HG02610 (cell line): ENCODE measurements around the gene NUP107.

Source experiments
- ATAC-seq: cut with Tn5 transposase; IDR thresholded peaks from one replicate; pipeline ENCODE4 v1.9.1; 2021; ENCODE audit warnings: mild to moderate bottlenecking, moderate library complexity; ENCODE audit not compliant: unreplicated experiment

The NUP107 gene

GRCh38 chr12:68733661-68734071 is 46.9 kb downstream of the NUP107 start:
- no peak for ATAC-seq

GRCh38 chr12:68739891-68740290 is 53.1 kb downstream of the NUP107 start:
- no peak for ATAC-seq

DNA sequence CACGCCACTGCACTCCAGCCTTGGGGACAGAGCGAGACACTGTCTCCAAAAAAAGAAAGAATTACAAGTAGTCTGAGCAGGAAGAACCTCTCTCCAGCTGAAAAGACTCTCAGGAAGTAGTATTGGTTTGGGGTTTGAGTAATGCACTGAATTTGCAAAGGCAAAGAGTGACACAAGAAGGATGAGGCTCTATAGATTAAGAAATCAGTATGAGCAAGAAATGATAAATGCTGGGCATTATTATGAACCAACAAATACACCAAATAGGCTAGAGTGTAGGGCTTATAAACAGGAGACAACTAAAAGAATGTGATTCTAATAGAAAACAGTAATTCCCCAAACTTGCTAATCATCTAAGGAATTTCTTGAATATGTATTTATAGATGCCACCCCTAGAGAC is 56.6 kb downstream of the NUP107 start:
- no peak for ATAC-seq

GRCh38 chr12:68745376-68745903 is 58.7 kb downstream of the NUP107 start:
- no peak for ATAC-seq

DNA sequence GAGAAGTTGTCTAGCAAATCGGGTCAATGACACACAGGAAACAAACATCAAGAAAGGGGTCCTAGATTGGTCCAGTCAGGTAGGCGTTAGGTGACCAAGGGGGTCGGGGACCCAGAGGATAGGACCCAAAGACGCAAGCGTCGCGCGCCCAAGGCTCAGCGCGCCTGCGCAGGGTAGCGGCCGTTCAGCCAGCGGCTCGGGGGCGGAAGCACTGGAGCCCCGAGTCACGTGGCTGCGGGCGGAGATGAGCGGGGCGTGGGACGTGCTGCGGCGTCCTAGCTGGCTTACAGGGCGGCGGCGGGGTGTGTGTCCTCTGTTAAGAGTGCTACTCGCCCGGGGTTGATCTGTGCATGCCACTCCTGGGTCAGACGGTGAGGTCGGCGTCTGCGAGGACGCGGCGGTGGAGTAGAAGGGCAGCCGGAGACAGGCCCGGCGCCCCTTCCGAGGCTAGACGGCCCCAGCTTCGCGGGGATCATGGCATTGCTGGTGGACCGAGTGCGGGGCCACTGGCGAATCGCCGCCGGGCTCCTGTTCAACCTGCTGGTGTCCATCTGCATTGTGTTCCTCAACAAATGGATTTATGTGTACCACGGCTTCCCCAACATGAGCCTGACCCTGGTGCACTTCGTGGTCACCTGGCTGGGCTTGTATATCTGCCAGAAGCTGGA is 59.3 kb downstream of the NUP107 start, which contains the start of gene SLC35E3:
SLC35E3 (plus strand) TSS at position 273 of the 668 bp plus-strand sequence; CDS start at position 475, 202 bp downstream.
- ATAC-seq: peak; percentile 96

- ATAC-seq: peak; percentile 37
Observed at GRCh38 chr12:68746572-68747180, 59.9 kb downstream of the NUP107 start.

DNA sequence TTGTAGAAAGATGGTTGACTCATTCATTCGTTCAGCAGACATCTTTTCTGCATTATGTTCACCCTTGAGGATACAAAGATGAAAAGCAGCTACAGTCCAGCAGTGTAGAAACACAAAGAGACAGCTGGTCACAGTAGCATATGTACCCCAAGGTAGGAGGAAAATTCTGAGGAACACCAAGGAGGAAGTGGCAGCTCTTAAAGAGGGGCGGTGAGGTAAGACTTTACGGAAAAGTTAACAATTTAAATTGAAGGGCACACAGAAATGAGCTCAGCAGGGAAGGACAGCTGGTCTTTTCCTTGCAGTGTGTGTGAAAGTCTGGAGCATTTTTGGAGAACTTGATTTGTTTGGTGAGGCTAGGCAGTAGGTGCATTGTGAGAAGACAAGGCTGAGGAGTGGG is 62.7 kb downstream of the NUP107 start:
- ATAC-seq: no peak

GRCh38 chr12:68749861-68750260 is 63.1 kb downstream of the NUP107 start:
- ATAC-seq: no peak

DNA sequence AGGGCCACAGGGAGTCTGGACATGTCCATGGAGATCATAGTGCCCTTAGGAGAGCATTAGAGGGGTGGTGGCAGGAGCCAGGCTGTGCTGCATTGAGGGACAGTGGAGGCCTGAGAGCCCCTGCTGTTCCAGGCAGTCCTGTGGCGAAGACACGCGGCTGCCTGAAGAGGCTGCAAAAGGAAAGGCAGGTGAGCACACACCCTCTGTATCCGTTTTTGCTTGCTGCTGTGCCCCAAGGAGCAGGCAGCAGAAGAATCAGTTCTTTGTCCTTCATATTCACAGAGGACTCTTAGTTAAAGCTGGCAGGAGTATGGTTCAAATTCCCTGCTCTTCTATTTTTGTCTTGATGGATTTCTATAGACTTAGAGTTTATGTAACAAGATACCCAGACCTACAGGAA is 63.7 kb downstream of the NUP107 start:
- ATAC-seq: no peak

DNA sequence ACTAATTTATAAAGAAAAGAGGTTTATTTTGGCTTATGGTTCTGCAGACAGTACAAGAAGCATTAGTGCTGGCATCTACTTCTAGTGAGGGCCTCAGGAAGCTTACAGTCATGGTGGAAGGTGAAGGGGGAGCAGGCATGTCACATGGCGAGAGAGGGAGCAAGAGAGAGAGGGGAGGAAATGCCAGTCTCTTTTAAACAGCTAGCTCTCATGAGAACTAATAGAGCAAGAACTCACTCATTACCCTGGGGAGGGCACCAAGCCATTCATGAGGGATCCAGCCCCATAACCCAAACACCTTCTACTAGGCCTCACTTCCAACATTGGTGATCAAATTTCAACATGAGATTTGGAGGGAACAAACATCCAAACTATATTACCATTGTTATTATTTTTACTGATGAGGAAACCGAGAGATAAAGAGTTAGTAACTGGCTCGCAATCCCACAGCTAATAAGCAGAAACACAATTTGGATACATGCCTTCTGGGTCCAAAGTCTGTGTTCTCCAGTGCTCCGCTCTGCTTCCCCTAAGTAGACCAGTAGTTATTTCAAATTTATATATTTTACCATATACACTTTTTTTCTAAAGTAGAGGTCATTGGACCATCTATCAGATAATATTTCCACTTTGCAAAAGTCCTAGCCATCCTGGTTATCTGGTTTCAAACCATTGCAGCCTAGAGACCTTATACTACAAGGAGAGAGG is 68.9 kb downstream of the NUP107 start:
- no peak for ATAC-seq

- ATAC-seq: no peak
Observed at GRCh38 chr12:68759852-68760251, 73.1 kb downstream of the NUP107 start.

DNA sequence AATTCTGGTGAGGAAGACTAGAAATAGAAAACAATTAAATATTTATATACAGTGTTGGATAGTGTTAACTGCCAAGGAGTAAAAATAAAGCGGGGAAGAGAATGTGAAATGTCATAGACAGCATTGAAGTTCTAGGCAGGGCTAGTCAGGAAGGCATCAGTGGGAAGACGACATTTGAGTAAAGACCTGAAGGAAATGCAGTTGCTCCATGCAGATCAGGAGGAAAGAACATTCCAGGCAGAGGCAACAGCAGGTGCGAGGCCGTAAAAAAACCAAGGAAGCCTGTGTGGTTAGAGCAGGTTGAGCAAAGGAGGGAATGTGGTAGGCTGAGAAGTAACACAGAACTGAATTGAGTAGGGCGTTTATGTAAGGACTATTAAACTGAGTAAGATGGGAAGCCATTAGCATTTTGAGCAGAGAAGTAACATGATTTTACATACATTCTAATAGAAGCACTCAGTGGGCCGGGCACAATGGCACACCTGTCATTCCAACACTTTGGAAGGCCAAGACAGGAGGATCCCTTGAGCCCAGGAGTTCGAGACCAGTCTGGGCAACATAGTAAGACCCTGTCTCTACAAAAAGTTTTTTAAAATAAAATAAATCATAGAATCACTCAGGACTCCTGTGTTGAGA is 74.1 kb downstream of the NUP107 start:
- ATAC-seq: no peak

DNA sequence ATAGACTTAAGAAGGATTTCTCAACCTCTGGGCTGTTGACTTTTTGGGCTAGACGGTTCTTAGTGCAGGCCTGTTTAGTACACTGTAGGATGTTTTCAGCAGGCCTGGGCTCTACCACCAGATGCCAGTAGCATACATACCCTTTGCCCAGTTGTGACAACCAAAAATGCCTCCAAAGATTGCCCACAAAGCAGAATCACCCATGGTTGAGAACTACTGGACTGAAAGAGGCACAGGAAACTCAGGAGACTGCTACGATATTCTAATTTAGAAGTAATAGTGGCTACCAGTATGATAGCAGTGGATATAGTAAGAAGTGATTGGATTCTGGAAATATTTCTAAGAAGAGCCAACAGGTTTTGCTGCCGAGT is 74.6 kb downstream of the NUP107 start:
- no peak for ATAC-seq

GRCh38 chr12:68761901-68762630 is 75.3 kb downstream of the NUP107 start:
- no peak for ATAC-seq

- ATAC-seq: no peak
Observed at GRCh38 chr12:68762691-68763090, 75.9 kb downstream of the NUP107 start.

- no peak for ATAC-seq
Observed at GRCh38 chr12:68765696-68766095, 78.9 kb downstream of the NUP107 start.

DNA sequence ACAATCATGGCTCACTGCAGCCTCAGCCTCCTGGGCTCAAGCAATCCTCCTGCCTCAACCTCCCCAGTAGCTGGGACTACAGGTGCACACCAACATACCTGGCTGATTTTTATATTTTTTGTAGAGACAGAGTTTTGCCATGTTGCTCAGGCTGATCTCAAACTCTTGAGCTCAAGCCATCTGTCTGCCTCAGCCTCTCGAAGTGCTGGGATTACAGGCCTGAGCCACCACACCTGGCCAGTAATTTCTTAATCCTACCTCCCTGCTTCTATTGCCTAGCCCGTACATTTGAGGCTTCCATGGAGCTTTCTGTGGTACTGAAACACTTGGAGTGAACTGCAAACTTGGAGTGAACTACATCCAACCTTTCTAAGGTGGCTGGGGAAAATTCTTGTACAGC is 79.9 kb downstream of the NUP107 start:
- ATAC-seq: no peak

DNA sequence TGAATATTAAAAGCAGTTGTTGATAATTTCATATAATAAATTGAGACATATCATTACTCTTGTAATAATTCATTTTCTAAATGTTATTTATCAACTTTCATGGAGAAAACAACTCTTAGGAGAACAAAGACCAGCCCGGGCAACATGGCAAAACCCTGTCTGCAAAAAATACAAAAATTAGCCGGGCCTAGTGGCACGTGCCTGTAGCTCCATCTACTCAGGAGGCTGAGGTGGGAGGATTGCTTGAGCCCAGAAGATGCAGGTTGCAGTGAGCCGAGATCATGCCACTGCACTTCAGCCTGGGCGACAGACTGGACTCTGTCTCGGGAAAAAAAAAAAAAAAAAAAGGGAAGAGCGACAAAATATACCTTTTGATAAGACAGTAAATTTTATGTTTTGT is 80.4 kb downstream of the NUP107 start:
- no peak for ATAC-seq

GRCh38 chr12:68768431-68768939 is 81.7 kb downstream of the NUP107 start:
- no peak for ATAC-seq

DNA sequence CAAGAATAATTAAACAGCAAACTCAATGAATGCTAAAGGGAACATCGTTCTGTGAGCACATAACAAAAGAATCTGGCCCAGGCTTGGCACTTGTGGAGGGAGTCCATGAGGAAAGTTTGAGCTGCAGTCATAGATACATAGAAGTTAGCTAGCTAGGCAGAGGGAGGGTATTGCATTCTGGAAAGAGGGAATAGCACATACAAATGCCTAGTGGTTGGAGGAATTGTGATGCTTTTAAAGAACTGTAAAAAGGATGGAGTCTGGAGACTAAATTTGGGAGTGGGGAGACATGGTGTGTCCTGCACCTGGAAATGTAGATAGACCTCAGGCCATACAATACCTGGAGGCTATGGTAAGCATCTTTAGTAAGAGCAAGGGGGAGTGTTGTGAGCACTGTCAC is 83.2 kb downstream of the NUP107 start:
- no peak for ATAC-seq
